ENCODE results near the gene TSPEAR.
"Not testable (repeated sequence)": the region's sequence is repeated elsewhere in the genome, so short reads cannot be mapped to it uniquely, and the experiment has no call there.

TSPEAR gene

DNA sequence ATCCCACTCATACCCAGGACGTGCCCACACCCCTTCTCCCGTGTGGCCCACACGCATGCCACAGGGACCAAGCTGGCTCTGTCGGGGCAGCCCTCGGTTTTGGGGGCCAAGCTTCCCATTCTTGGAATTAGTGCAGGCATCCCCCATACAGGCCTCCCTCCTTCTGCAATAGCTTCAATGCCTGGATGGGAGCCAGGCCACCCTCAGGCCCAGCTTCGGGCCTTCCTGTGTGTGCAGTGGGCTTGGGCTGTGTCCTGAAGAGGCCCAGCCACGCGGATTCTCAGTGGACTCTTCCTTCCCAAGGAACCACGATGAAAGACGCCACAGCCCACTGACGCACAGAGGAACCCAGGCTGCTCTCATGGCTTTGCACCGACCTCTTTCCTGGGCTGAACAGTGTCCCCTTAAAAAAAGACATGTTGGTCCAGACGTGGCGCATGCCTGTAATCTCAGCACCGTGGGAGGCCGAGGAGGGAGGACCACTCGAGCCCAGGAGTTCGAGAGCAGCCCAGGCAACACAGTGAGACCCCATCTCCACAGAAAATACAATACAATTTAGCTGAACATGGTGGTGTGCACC, 61.8 kb downstream of the TSPEAR start:
- no peak for DNase-seq

DNA sequence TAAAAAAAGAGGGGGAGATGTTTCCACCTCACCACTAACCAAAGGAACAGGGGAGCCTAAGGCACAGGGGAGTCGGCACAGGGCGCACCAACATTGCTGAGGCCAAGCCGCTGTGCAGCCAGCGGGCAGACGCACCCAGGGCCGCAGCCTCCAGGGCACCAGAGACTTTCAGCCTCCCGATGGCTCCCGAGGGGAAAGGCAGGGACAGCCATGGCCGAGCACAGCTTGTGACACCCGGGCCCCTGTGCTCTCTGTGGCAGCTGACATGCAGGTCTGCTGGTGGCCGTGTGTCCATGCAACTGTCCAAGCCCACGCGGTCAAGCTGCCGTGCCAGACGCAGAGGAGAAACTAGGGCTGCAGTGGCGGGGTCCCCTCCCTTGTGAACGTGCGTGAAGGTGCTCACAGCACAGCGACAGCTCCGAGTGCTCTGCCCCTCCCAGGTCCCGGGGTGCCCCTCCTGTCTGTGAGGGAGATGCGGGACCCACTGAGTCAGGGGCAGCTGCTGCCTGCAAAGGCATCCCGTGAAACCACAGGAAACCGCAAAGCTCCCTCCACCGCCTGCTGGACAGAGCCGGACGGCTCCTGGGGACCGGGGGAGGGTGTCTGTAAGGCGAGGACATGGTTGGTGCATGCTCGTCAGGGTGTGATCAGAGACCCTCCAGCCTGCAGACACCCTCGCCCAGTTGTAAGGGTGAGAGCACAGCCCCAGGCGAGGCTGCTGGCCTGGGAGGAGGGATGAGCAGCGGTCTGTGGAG, 62.6 kb downstream of the TSPEAR start:
- no peak for DNase-seq

DNA sequence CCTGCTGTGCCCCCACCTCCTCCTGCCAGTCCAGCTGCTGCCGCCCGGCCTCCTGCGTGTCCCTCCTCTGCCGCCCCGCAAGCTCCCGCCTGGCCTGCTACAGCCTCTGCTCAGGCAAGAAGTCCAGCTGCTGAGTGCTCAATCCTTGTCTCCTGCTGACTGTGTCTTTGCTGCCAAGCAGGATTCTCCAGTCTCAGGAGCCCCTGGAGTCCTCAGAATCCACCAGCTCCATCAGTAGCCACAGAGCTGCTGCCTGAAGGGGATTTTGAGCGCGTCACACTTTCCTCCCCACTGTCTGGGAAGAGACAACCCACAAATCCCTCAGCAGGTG, 64.2 kb downstream of the TSPEAR start:
- no peak for DNase-seq

DNA sequence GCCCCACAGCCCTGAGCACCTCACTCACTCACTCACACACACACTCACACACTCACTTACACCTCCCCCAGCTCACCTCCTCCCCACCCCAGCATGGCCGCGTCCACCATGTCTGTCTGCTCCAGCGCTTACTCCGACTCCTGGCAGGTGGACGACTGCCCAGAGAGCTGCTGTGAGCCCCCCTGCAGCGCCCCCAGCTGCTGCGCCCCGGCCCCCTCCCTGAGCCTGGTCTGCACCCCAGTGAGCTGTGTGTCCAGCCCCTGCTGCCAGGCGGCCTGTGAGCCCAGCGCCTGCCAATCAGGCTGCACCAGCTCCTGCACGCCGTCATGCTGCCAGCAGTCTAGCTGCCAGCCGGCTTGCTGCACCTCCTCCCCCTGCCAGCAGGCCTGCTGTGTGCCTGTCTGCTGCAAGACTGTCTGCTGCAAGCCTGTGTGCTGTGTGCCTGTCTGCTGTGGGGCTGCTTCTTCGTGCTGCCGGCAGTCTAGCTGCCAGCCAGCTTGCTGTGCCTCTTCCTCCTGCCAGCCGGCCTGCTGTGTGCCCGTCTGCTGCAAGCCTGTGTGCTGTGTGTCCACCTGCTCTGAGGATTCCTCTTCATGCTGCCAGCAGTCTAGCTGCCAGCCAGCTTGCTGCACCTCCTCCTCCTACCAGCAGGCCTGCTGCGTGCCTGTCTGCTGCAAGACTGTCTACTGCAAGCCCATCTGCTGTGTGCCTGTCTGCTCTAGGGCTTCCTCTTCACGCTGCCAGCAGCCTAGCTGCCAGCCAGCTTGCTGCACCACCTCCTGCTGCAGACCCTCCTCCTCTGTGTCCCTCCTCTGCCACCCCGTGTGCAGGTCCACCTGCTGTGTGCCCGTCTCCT, 64.8 kb downstream of the TSPEAR start, which contains the start of gene KRTAP10-11:
TSS of gene KRTAP10-11 (plus strand) at position 49 of the 856 bp plus-strand sequence. CDS start at position 94, 45 bp downstream.
- not testable (repeated sequence) for DNase-seq

DNA sequence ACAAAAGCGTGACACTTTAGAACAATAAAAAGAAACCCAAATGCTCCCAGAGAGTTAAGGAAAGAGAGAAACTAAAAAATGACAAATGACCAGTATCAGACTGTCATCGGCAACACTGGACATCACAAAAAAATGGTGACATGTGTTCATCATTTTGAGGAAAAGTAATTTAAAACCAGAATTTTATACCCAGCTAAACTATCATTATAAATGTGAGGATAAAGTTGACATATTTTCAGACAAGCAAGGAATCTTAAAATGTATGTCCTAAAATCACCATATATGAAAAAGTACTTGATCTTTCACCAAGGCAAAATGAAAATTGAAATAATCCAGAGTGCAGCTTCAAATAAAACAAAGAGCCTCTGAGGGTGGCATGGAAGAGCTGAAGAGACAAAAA, 66.5 kb downstream of the TSPEAR start:
- no peak for DNase-seq

DNA sequence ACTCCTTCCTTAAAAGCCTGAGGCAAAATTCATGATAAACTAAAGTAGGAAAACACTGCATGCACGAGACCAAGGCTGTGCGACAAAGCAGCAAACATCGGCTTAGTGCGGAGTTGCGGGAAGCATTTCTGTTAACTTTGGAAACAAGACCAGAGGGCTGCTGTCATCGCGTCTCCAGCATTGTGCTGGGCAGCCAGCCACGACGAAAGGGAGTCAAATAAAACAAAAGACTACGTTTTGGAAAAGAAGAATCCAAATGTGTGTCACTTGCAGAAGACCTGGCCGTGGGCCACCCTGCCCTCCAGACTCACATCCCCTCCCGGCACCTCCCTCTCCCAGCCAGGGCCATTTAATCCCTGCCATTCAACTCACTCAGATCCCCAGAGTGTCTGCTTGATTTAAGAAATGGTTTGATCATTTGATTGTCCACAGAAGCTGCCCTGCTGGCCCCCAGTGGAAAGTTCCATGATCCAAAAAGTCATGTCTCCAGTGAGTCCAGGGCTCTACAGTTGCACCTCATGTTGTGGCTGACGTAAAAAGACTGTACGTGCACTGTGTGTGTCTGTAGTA, 67.5 kb downstream of the TSPEAR start:
- DNase-seq = no peak

DNA sequence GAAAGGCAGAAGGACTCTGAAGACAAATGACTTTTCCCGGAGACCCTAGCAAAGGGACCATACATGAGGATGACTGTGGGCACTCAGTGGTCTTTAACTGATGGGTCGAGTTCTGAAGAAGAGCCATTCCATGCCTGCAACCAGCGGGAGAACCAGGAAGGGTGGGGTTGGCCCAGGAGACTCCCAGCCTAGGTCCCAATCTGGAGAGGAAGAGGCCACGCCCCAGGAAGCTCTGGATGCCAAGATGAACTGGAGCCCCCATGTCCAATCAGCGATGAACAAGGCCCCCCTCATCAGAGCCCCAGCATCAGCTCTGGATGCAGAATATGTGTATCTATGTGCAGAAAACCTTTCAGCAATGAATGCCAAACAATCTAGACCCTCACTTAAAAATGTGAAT, 70.6 kb downstream of the TSPEAR start:
- no peak for DNase-seq

DNA sequence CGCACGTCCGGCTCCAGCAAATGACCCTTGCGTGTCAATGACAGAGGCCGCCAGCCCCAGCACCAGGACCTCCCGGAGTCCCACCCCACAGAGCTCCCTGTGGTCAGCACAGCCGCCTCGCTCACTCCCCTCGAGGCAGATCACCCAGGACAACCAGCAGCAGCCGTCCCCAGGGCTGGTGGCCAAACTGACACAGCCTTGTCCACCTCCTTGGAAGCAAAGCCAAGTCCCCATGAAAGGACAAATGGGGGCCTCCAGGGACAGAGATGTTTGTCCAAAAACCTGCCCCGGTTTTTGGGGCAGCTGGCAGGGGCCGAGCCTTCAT, 72.1 kb downstream of the TSPEAR start:
- DNase-seq = no peak

DNA sequence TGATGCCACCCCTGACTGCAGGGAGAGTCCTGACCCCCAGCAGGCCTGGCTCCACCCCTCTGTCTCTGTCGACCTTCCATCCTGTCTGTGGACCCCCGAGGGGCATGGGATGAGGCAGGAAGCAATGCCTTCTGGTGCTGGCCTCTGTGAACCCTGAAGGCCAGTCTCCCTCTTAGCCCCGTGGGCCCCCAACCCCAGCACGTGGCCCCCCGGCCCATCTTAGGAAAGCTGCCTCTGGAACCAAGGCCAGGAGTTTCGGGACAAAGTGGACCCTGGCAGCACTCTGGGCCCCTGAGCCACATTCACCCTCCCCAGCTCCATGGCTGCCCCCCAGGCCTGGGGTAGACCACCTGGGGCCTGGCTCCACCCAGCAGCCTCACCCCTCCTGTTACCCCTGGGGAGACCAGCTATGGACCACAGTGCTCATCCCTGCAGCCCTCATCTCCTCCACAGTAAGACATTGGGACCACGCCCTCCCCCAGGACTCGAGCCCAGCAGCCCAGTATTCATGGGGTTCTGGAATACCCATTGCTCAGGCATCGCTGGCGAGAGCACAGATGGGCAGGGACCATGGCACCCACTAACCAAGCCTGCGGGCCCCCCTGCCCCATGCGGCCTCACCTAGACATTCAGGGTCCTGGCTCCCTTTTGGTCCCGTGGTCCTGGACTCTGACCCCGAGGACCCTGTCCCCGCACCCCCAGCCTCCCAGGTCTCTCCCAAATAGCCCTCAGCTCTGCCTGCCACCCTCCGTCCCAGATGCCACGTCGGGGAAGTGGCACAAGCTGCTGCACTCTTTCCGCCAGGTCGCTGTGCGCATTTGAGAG, 72.7 kb downstream of the TSPEAR start:
- DNase-seq = not testable (repeated sequence)

DNA sequence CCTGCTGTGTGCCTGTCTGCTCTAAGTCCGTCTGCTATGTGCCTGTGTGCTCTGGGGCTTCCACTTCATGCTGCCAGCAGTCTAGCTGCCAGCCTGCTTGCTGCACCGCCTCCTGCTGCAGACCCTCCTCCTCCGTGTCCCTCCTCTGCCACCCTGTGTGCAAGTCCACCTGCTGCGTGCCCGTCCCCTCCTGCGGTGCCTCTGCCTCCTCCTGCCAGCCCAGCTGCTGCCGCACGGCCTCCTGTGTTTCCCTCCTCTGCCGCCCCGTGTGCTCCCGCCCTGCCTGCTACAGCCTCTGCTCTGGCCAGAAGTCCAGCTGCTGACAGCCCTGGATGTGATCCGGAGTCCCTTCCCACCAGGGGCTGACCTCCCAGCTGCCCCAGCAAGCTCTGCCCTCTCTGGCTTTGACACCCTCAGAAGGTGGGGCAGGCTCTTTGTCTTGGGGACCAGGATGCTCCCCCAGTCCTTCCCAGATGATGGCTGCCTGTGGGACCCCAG, 73.5 kb downstream of the TSPEAR start:
- not testable (repeated sequence) for DNase-seq

DNA sequence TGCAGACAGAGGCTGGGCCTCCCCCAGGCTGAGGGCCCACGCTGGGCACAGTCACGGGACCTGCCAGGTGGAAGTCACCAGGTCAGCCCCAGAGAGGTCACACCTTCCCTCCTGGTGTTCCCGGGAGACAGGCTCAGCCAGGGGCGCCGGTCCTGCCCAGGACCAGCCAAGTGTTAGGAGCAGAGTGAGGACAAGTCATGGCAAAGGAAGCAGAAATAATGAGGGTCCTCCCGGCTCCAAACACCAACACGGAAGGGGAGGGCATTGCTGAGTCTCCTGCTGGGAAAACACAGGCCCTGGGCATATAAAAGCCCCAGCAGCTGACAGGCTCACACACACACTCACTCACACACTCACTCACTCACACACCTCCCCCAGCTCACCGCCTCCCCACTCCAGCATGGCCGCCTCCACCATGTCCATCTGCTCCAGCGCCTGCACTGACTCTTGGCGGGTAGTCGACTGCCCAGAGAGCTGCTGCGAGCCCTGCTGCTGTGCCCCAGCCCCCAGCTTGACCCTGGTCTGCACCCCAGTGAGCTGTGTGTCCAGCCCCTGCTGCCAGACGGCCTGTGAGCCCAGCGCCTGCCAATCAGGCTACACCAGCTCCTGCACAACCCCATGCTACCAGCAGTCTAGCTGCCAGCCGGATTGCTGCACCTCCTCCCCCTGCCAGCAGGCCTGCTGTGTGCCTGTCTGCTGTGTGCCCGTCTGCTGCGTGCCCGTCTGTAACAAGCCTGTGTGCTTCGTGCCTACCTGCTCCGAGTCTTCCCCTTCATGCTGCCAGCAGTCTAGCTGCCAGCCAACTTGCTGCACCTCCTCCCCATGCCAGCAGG, 74.1 kb downstream of the TSPEAR start, which contains the start of gene KRTAP10-10:
TSS of gene KRTAP10-10 (plus strand) at position 339 of the 833 bp plus-strand sequence. CDS start at position 401, 62 bp downstream.
- no peak for DNase-seq

DNA sequence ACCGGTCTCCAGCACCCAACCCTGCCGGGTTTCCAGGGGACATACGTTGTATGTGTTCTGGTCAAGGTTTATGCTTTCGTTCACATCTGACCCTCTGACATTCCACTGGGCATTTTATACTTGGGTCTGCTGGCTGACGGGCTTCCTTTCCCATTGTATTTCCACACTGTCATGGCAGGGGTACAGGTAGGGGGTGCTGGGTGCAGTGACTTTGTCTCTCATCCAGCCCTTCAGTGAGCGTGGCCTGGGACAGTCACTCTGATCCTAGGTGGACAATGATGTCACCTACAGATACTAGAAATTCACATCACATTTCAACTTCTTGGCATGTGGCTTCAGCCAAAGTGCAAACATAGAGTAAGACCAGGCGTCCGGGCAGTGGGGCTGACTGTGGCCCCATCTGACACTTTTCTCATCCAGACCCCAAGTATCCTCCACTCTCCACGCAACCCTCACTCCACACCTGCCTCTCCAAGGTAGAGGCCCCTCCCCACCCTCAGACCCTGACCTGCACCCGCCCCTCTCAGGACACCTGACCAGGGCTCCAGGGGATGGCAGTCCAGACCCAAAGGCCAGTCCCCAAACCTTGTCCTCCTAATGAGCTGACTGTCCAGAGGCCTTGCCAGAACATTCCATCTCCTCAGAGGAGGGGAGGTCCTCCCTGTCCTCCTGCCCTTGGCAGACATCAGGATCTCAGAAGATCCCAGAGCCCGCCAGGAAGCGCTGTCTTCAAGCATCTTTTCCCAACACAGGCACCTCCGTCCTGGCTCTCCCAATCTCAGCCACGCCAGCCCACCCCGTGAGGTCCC, 75.0 kb downstream of the TSPEAR start:
- no peak for DNase-seq

DNA sequence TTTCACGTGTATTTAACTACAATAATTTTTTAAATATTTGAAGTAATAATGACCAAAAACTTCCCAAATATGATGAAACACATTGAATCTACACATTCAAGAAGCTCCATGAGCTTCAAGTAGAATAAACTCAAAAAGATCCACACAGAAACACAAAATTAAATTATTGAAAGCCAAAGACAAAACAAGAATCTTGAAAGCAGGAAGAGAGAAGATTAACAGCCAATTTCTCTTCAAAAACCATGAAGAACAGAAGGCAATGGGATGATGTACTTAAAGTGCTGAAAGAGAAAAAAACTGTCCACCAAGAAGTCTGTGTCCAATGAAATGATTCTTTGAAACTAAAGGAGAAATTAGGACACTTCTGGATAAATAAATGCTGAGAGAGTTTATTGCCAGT, 79.3 kb downstream of the TSPEAR start:
- DNase-seq = no peak

DNA sequence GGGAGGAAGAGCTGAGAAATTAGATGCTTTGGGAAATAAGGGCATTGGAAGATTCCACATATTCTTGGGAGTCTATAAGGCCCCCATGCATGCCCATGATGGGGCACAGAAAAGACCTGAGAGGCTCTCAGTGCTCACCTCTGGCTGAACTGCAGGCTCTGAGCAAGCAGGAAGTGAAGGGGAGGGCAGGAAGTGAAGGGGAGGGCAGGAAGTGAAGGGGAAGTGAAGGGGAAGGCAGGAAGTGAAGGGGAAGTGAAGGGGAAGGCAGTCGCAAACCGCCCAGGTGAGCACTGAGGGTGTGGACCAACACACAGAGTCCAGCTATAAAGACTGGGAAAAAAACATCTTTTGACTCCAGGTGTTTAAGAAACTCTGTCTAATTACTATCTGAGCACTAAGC, 80.9 kb downstream of the TSPEAR start:
- no peak for DNase-seq

DNA sequence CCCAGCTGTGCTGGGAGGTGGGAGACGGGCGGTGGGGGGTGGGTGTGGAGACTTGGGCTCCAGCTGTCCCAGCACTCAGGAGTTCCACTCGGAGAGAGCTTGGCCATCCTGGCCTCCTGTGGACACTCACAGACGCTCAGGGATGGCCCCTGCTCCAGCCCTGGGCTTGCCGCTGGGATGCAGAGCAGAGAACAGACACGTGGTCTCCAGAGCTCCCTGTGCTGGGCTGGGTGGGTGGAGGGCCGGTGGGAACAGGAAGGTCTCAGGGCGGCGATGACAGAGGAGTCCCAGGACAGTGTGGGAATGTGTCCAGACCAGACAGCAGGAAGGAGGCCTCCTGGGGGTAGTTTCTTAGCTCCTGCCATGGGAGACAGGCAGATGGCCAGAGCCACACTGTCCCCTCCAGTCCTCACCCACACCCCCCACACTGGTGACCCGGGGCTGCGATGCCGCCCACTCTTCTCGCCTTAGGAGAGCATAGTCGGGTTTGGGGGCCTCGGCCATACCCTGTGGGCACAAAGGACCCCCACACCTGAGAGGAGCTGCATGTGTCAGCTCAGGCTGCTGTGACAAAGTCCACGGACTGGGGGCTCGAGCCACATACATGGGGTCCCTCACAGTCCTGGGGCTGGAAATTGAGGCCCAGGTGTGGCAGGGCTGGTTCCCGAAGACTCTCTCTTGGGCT, 82.5 kb downstream of the TSPEAR start:
- no peak for DNase-seq

DNA sequence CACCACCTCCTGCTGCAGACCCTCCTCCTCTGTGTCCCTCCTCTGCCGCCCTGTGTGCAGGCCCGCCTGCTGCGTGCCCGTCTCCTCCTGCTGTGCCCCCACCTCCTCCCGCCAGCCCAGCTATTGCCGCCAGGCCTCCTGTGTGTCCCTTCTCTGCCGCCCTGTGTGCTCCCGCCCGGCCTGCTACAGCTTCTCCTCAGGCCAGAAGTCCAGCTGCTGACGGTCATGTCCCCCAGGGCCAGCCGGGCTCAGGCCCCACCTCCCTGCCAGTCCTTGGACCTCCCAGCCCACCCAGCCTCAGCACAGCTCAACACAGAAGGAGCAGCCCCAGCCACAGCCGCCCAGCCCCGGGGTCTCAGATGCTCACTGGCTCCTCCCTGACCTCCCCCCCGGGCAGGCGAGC, 83.5 kb downstream of the TSPEAR start:
- not testable (repeated sequence) for DNase-seq

DNA sequence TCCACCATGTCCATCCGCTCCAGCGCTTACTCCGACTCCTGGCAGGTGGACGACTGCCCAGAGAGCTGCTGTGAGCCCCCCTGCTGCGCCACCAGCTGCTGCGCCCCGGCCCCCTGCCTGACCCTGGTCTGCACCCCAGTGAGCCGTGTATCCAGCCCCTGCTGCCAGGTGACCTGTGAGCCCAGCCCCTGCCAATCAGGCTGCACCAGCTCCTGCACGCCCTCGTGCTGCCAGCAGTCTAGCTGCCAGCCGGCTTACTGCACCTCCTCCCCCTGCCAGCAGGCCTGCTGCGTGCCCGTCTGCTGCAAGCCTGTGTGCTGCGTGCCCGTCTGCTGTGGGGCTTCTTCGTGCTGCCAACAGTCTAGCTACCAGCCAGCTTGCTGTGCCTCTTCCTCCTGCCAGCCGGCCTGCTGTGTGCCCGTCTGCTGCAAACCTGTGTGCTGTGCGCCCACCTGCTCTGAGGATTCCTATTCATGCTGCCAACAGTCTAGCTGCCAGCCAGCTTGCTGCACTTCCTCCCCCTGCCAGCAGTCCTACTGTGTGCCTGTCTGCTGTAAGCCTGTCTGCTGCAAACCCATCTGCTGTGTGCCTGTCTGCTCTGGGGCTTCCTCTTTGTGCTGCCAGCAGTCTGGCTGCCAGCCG, 84.1 kb downstream of the TSPEAR start:
- DNase-seq = not testable (repeated sequence)

DNA sequence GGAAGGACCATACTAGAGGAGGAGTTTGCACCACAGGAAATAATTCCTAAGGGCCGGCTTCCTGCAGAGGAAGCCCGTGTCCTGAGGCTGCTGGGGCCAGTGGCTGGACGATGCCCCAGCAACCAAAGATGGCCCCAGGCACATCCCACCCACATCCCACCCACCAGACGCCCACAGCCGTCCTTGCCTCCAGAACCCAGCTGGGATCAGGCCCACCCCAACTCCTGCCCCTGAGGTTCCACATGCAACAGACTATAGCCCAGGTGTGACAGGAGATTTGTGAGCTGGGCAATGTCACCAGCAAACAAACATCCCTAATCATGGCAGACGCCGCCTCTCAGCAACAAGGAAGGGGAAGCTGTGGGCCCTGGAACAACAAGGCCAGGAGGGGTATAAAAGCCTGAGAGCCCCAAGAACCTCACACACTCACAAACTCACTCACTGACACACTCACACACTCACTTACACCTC, 84.7 kb downstream of the TSPEAR start, which contains the start of gene KRTAP10-9:
TSS of gene KRTAP10-9 (plus strand) at position 421 of the 471 bp plus-strand sequence. CDS start 79 bp downstream, outside the sequence.
- DNase-seq = no peak

DNA sequence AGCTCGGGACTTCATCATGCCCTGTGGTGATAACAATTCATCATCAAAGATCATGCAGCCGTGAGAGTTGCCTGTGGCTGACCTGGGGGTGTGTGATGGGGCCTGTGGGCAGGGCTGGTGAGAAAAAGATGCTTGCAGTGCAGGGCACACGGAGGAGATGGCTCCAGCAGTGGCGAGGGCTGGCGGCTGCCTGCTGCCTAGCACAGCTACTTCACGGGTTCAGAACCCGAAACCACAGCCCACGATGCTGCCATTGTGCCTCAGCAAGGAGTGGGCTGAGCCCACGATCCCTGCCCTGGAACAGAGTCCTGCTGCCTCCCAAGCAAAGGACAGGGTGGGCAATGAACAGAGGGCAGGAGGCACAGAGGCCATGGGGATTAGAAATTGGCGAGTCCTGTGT, 85.1 kb downstream of the TSPEAR start:
- DNase-seq = no peak
